ENCODE data around the gene TAMALIN.
A peak's percentile ranks its signal among the peaks of the same experiment; 100 is the strongest.

The TAMALIN gene

GRCh38 chr12:52046859-52047258 is 40.1 kb downstream of the TAMALIN start:
- H3K4me3 ChIP-seq (ENCODE audit: control insufficient read depth, low read depth, low read length), result no peak overlapping the region
- TF ChIP-seq, protein P1, sequence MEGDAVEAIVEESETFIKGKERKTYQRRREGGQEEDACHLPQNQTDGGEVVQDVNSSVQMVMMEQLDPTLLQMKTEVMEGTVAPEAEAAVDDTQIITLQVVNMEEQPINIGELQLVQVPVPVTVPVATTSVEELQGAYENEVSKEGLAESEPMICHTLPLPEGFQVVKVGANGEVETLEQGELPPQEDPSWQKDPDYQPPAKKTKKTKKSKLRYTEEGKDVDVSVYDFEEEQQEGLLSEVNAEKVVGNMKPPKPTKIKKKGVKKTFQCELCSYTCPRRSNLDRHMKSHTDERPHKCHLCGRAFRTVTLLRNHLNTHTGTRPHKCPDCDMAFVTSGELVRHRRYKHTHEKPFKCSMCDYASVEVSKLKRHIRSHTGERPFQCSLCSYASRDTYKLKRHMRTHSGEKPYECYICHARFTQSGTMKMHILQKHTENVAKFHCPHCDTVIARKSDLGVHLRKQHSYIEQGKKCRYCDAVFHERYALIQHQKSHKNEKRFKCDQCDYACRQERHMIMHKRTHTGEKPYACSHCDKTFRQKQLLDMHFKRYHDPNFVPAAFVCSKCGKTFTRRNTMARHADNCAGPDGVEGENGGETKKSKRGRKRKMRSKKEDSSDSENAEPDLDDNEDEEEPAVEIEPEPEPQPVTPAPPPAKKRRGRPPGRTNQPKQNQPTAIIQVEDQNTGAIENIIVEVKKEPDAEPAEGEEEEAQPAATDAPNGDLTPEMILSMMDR (conservative IDR thresholded peaks at IDR 0.05; ENCODE audit: control insufficient read depth, insufficient read depth, low read depth, low read length), result no peak
- no peak for DNase-seq (ENCODE audit: low read depth)

GRCh38 chr12:52049286-52049685 is 42.5 kb downstream of the TAMALIN start:
- TF ChIP-seq, protein P1 (conservative IDR thresholded peaks at IDR 0.05; ENCODE audit: control insufficient read depth, insufficient read depth, low read depth, low read length), result no peak
- no peak overlapping the region for H3K4me3 ChIP-seq (ENCODE audit: control insufficient read depth, low read depth, low read length)
- no peak for DNase-seq (ENCODE audit: low read depth)

GRCh38 chr12:52049688-52050087 is 42.9 kb downstream of the TAMALIN start:
- no peak for DNase-seq (ENCODE audit: low read depth)
- H3K4me3 ChIP-seq (ENCODE audit: control insufficient read depth, low read depth, low read length), result no peak overlapping the region
- TF ChIP-seq, protein P1 (conservative IDR thresholded peaks at IDR 0.05; ENCODE audit: control insufficient read depth, insufficient read depth, low read depth, low read length), result no peak

GRCh38 chr12:52050116-52050757 is 43.5 kb downstream of the TAMALIN start:
- peak; percentile 53 for DNase-seq (ENCODE audit: low read depth)
- H3K4me3 ChIP-seq (ENCODE audit: control insufficient read depth, low read depth, low read length), result peak overlapping the region; percentile 58
- TF ChIP-seq, protein P1 (conservative IDR thresholded peaks at IDR 0.05; ENCODE audit: control insufficient read depth, insufficient read depth, low read depth, low read length), result no peak

- TF ChIP-seq, protein P1 (conservative IDR thresholded peaks at IDR 0.05; ENCODE audit: control insufficient read depth, insufficient read depth, low read depth, low read length), result no peak
- peak within 1 kb of the TSS; percentile 65 for H3K4me3 ChIP-seq (ENCODE audit: control insufficient read depth, low read depth, low read length)
- peak; percentile 92 for DNase-seq (ENCODE audit: low read depth)
Observed at GRCh38 chr12:52050758-52051541, 44.2 kb downstream of the TAMALIN start, which contains the start of gene NR4A1. NR4A1 (plus strand) TSS chr12:52051442; CDS start chr12:52054329, 2,887 bp downstream.

GRCh38 chr12:52052468-52053186 is 45.9 kb downstream of the TAMALIN start:
- DNase-seq (ENCODE audit: low read depth), result no peak
- H3K4me3 ChIP-seq (ENCODE audit: control insufficient read depth, low read depth, low read length), result peak overlapping the region; percentile 65
- TF ChIP-seq, protein P1 (conservative IDR thresholded peaks at IDR 0.05; ENCODE audit: control insufficient read depth, insufficient read depth, low read depth, low read length), result no peak
